Trophoblast cell (in vitro differentiated cells and primary cell): ENCODE data around the gene SMARCD1.
A peak's percentile ranks its signal among the peaks of the same experiment; 100 is the strongest.
"Not testable (repeated sequence)": the region's sequence is repeated elsewhere in the genome, so short reads cannot be mapped to it uniquely, and the experiment has no call there.

ENCODE experiments used
- DNase-seq, 2 donors: peaks; one replicate each; pipeline ENCODE4 v3.0.0-alpha.2; 2016
- H2AFZ ChIP-seq: 2 replicates; pipeline ENCODE4 v1.6.1; 2013; ENCODE audit warnings: low read length, moderate library complexity, mild to moderate bottlenecking; ENCODE audit not compliant: insufficient read depth, poor library complexity
- H2AK5ac ChIP-seq: 2 replicates; pipeline ENCODE4 v1.6.1; 2013; ENCODE audit warnings: mild to moderate bottlenecking, low read length
- H2BK120ac ChIP-seq: 2 replicates; pipeline ENCODE4 v1.6.1; 2013; ENCODE audit warnings: low read length, mild to moderate bottlenecking, moderate library complexity; ENCODE audit not compliant: insufficient read depth, poor library complexity
- H2BK12ac ChIP-seq: 2 replicates; pipeline ENCODE4 v1.6.1; 2013; ENCODE audit warnings: mild to moderate bottlenecking, low read length, moderate library complexity
- H2BK5ac ChIP-seq: 2 replicates; pipeline ENCODE4 v1.6.1; 2013; ENCODE audit warnings: low read length, low read depth, moderate library complexity, mild to moderate bottlenecking; ENCODE audit not compliant: poor library complexity
- H3K14ac ChIP-seq: 2 replicates; pipeline ENCODE4 v1.6.1; 2013; ENCODE audit warnings: mild to moderate bottlenecking, low read length
- H3K18ac ChIP-seq: 2 replicates; pipeline ENCODE4 v1.6.1; 2013; ENCODE audit warnings: mild to moderate bottlenecking, low read length
- H3K23ac ChIP-seq: 2 replicates; pipeline ENCODE4 v1.6.1; 2013; ENCODE audit warnings: low read length
- H3K27ac ChIP-seq: 2 replicates; pipeline ENCODE4 v1.5.1; 2013; ENCODE audit warnings: low read depth, mild to moderate bottlenecking, inconsistent platforms, low read length, moderate library complexity
- H3K27me3 ChIP-seq: 2 replicates; pipeline ENCODE4 v1.6.1; 2013; ENCODE audit warnings: inconsistent platforms, mild to moderate bottlenecking, low read length, moderate library complexity; ENCODE audit not compliant: insufficient read depth
- H3K36me3 ChIP-seq, 2 experiments: 1 replicate in 1 of 2; 2 replicates in 1 of 2; pipeline ENCODE4 v1.6.1; 2013; ENCODE audit warnings: low read length in 2 of 2, mild to moderate bottlenecking in 2 of 2, moderate library complexity in 1 of 2; ENCODE audit not compliant: insufficient read depth in 2 of 2, control insufficient read depth in 1 of 2
- H3K4ac ChIP-seq: 2 replicates; pipeline ENCODE4 v1.6.1; 2013; ENCODE audit warnings: low read depth, mild to moderate bottlenecking, low read length, moderate library complexity
- H3K4me1 ChIP-seq, 2 experiments: 1 replicate in 1 of 2; 2 replicates in 1 of 2; pipeline ENCODE4 v1.6.1; 2013; ENCODE audit warnings: low read length in 2 of 2, mild to moderate bottlenecking in 2 of 2, moderate library complexity in 1 of 2; ENCODE audit not compliant: insufficient read depth in 2 of 2, control insufficient read depth in 1 of 2
- H3K4me2 ChIP-seq: 2 replicates; pipeline ENCODE4 v1.6.1; 2013; ENCODE audit warnings: inconsistent platforms, mild to moderate bottlenecking, low read length, moderate library complexity
- H3K4me3 ChIP-seq: 2 replicates; pipeline ENCODE4 v1.5.1; 2013; ENCODE audit warnings: mild to moderate bottlenecking, low read depth, low read length, inconsistent platforms
- H3K79me1 ChIP-seq: one replicate; pipeline ENCODE4 v1.6.1; 2013; ENCODE audit warnings: low read length
- H3K79me2 ChIP-seq: 2 replicates; pipeline ENCODE4 v1.6.1; 2013; ENCODE audit warnings: low read length, mild to moderate bottlenecking; ENCODE audit not compliant: control insufficient read depth, insufficient read depth, poor library complexity
- H3K9ac ChIP-seq: 2 replicates; pipeline ENCODE4 v1.6.1; 2013; ENCODE audit warnings: mild to moderate bottlenecking, low read length
- H3K9me3 ChIP-seq: 2 replicates; pipeline ENCODE4 v1.6.1; 2013; ENCODE audit warnings: low read depth, mild to moderate bottlenecking, control low read depth, inconsistent platforms, low read length; ENCODE audit not compliant: insufficient read depth
- H4K12ac ChIP-seq: 2 replicates; pipeline ENCODE4 v1.6.1; 2013; ENCODE audit warnings: low read depth, mild to moderate bottlenecking, low read length, moderate library complexity
- H4K8ac ChIP-seq: 2 replicates; pipeline ENCODE4 v1.6.1; 2013; ENCODE audit warnings: low read depth, mild to moderate bottlenecking, low read length, moderate library complexity
- H4K91ac ChIP-seq: one replicate; pipeline ENCODE4 v1.6.1; 2013; ENCODE audit warnings: low read depth, mild to moderate bottlenecking, low read length, moderate library complexity
- WGBS: extraction: QIAGEN DNeasy Blood & Tissue Kit; methylation state at CpG from one replicate; pipeline ENCODE4 v1.1.7; 2013; ENCODE audit warnings: missing lambda C conversion rate; ENCODE audit not compliant: insufficient read length, insufficient coverage; ENCODE audit errors: extremely low coverage; 5-methylcytosine and 5-hydroxymethylcytosine counted together

SMARCD1 gene

GRCh38 chr12:50081096-50081808 lies 3.9 kb upstream of the SMARCD1 start:
- H2BK5ac ChIP-seq, result no peak overlapping the region
- H3K36me3 ChIP-seq, result peaks cover 0 to 3% of the 10 kb centered on the region in 2 experiments
- H2BK120ac ChIP-seq, result no peak overlapping the region
- H3K79me1 ChIP-seq, result peaks cover 2% of the 10 kb centered on the region
- WGBS, result no CpG with 5 or more reads among the region's 46 CpGs
- no peak overlapping the region for H3K4ac ChIP-seq
- H3K4me1 ChIP-seq, result peaks cover 2 to 6% of the 10 kb centered on the region in 2 experiments
- no peaks in the 10 kb centered on the region for H3K79me2 ChIP-seq
- peaks cover 2% of the 10 kb centered on the region for H3K9me3 ChIP-seq
- no peak overlapping the region for H3K9ac ChIP-seq
- no peak overlapping the region for H3K27ac ChIP-seq
- H2AFZ ChIP-seq, result no peak overlapping the region
- H3K14ac ChIP-seq, result no peak overlapping the region
- H2BK12ac ChIP-seq, result no peak overlapping the region
- H4K12ac ChIP-seq, result no peak overlapping the region
- no peak overlapping the region for H3K23ac ChIP-seq
- H4K8ac ChIP-seq, result no peak overlapping the region
- DNase-seq, result no peak
- H3K4me3 ChIP-seq, result no peak overlapping the region
- no peak overlapping the region for H4K91ac ChIP-seq
- no peak overlapping the region for H3K18ac ChIP-seq
- no peak overlapping the region for H2AK5ac ChIP-seq
- no peak overlapping the region for H3K4me2 ChIP-seq
- H3K27me3 ChIP-seq, result no peaks in the 10 kb centered on the region

GRCh38 chr12:50082644-50083043 lies 2.5 kb upstream of the SMARCD1 start:
- DNase-seq, result no peak
- Histone ChIP-seq H4K8ac (no peak overlapping the region), H3K14ac (no peak overlapping the region), H2BK5ac (no peak overlapping the region), H3K4me2 (no peak overlapping the region), H3K27me3 (no peaks in the 10 kb centered on the region), H4K91ac (no peak overlapping the region), H2BK120ac (no peak overlapping the region), H3K18ac (no peak overlapping the region), H2AK5ac (no peak overlapping the region), H3K79me2 (no peaks in the 10 kb centered on the region), H3K4ac (no peak overlapping the region), H4K12ac (no peak overlapping the region), H3K23ac (no peak overlapping the region), H2BK12ac (no peak overlapping the region), H3K4me3 (no peak overlapping the region), H3K9ac (no peak overlapping the region), H3K27ac (no peak overlapping the region), H3K79me1 (peaks cover 2% of the 10 kb centered on the region), H2AFZ (no peak overlapping the region), H3K36me3 (peaks cover 6 to 13% of the 10 kb centered on the region in 2 experiments), H3K9me3 (peaks cover 2% of the 10 kb centered on the region), H3K4me1 (peaks cover 2 to 6% of the 10 kb centered on the region in 2 experiments)
- no CpG with 5 or more reads among the region's 7 CpGs for WGBS

GRCh38 chr12:50083301-50083700 lies 1.8 kb upstream of the SMARCD1 start:
- no peaks in the 10 kb centered on the region for H3K27me3 ChIP-seq
- H2BK12ac ChIP-seq, result no peak overlapping the region
- no peak overlapping the region for H4K8ac ChIP-seq
- no CpG with 5 or more reads among the region's 1 CpG for WGBS
- no peak overlapping the region for H4K12ac ChIP-seq
- H3K27ac ChIP-seq, result no peak overlapping the region
- no peak for DNase-seq
- H2BK5ac ChIP-seq, result no peak overlapping the region
- no peaks in the 10 kb centered on the region for H3K79me2 ChIP-seq
- H3K23ac ChIP-seq, result no peak overlapping the region
- no peak overlapping the region for H3K4me3 ChIP-seq
- peak overlapping the region; percentile 23 for H3K9ac ChIP-seq
- H2AK5ac ChIP-seq, result no peak overlapping the region
- peaks cover 2% of the 10 kb centered on the region for H3K79me1 ChIP-seq
- no peak overlapping the region for H4K91ac ChIP-seq
- H3K36me3 ChIP-seq, result peaks cover 6 to 17% of the 10 kb centered on the region in 2 experiments
- H2BK120ac ChIP-seq, result no peak overlapping the region
- H3K9me3 ChIP-seq, result peaks cover 2% of the 10 kb centered on the region
- H3K4ac ChIP-seq, result no peak overlapping the region
- H2AFZ ChIP-seq, result no peak overlapping the region
- H3K4me1 ChIP-seq, result peaks cover 2 to 6% of the 10 kb centered on the region in 2 experiments
- H3K18ac ChIP-seq, result no peak overlapping the region
- no peak overlapping the region for H3K4me2 ChIP-seq
- H3K14ac ChIP-seq, result no peak overlapping the region

- not testable (repeated sequence) for H2AK5ac ChIP-seq, H2BK12ac ChIP-seq, H2BK5ac ChIP-seq, H4K12ac ChIP-seq, DNase-seq, H3K23ac ChIP-seq, H2BK120ac ChIP-seq, H3K9me3 ChIP-seq, H3K27ac ChIP-seq, H3K79me1 ChIP-seq, H3K27me3 ChIP-seq, H3K14ac ChIP-seq, H4K8ac ChIP-seq, H3K9ac ChIP-seq, H3K4me1 ChIP-seq, H3K18ac ChIP-seq, H3K4ac ChIP-seq, H3K79me2 ChIP-seq, H2AFZ ChIP-seq, H4K91ac ChIP-seq
- Histone ChIP-seq H3K4me2 (peak overlapping the region; percentile 51), H3K36me3 (peaks cover 6 to 25% of the 10 kb centered on the region in 2 experiments), H3K4me3 (peak overlapping the region; percentile 85)
- no CpG with 5 or more reads among the region's 7 CpGs for WGBS
Observed at GRCh38 chr12:50084409-50084774, 750 bp upstream of the SMARCD1 start.
